ENCODE measurements around the gene TM6SF1. TPM values are rescaled to one million over a fixed set of nuclear protein-coding genes. Genes with fewer than 3 reads are reported as not detected.
A peak's percentile ranks its signal among the peaks of the same experiment; 100 is the strongest.

Gene TM6SF1
- polyA plus RNA-seq (2011; rRNA removed) (11.5 and 15.1 TPM in 2 replicates), polyA minus RNA-seq (2011; rRNA and poly(A)+ RNA removed) (7.0 and 7.6 TPM in 2 replicates)

DNA sequence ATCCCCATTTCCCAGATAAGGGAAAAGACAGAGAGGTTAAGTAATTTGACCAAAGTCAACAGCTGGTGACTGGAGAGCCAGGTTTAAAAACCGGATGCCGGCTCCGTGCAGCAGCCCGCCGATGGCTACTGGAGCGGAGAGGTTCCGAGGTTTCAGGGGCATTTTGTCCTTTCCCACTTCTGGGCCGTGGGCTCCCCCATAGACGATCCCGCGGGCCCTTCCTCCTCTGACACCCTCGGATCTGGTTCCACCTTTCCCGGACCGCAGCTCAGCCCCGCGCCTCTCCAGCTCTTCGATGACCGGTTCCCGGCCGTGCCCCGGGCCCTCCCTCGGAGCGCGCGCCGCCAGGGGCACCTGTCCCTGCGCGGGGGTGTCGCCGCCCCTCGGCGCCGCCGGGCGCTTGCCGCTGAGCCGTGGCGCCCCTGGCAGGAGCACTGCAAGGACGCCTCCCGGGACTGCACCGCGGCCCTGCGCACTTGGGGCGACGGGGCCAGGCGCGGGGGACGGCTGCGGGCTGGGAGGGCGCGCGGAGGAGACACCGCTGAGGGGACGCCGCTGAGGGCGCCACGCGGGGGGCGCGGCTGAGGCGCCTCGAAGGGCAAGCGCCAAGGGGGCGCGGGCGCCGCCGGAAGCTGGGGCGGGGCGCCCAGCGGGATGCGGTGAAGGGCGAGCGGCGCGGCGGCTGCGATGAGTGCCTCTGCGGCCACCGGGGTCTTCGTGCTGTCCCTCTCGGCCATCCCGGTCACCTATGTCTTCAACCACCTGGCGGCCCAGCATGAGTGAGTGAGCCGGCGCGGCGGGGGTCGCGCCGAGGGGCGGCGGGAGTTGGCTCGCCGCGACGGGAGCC is at the start of gene TM6SF1:
TM6SF1 (plus strand) TSS at position 652 of the 847 bp plus-strand sequence; CDS start at position 688, 36 bp downstream.
- DNase-seq (ENCODE audit: low read depth, low spot score): no peak
- ChIA-PET POLR2A (interaction anchor here (0.6 kb wide), 1 partner anchor 33 kb away, joined by 9 read pairs; no protein-coding TSS in a partner anchor), CTCF (interaction anchor here (2.4 kb wide), 1 partner anchor 96 kb away, joined by 7 read pairs; the partner anchor contains the start of gene C15orf40)
- TF ChIP-seq, protein P1, sequence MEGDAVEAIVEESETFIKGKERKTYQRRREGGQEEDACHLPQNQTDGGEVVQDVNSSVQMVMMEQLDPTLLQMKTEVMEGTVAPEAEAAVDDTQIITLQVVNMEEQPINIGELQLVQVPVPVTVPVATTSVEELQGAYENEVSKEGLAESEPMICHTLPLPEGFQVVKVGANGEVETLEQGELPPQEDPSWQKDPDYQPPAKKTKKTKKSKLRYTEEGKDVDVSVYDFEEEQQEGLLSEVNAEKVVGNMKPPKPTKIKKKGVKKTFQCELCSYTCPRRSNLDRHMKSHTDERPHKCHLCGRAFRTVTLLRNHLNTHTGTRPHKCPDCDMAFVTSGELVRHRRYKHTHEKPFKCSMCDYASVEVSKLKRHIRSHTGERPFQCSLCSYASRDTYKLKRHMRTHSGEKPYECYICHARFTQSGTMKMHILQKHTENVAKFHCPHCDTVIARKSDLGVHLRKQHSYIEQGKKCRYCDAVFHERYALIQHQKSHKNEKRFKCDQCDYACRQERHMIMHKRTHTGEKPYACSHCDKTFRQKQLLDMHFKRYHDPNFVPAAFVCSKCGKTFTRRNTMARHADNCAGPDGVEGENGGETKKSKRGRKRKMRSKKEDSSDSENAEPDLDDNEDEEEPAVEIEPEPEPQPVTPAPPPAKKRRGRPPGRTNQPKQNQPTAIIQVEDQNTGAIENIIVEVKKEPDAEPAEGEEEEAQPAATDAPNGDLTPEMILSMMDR (IDR thresholded peaks at IDR 0.05; ENCODE audit: low read depth, low read length): no peak
- Histone ChIP-seq H3K9me3 (ENCODE audit: control insufficient read depth, insufficient read depth, low read length) (no peaks in the 10 kb centered on the region; the same call in 1 of the 2 replicates), H3K27me3 (ENCODE audit: control insufficient read depth, insufficient read depth, low read length) (no peaks in the 10 kb centered on the region), H3K27ac (ENCODE audit: low read depth, low read length) (peak within 1 kb of the TSS; percentile 47), H3K4me3 (ENCODE audit: low read depth, low read length) (peak within 1 kb of the TSS; percentile 64)

DNA sequence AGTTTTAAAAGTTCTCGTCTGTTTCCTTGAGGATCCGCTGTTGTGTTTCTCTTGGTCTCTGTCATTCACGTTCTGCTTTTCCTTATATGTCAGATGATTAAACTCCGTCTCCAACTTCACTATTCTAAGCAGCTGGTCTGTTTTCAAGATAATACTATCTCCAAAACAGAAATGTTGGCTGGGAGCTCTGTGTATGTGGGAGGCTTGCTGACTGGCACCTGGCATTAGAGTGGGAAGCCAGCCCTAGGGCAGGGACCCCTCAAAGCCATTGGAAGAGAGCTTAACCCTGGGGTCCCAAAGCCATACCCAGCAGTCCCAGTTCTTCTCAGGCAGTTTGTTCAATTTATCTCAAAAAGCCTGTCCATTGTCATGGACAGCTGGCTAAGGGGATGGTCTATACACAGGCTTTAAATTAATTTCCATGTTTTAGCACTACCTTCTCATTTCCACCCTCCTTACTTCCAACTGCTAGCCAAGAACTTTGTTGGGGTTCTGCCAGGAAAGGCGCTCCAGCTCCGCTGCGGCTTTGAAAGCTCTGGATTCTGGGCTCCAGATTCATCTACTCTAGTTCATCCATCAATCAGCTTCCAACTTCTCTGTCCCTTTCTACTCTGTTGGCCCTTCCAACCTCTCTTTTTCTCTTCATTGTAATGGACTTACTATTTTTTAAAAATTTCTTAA is 49.6 kb upstream of the TM6SF1 start:
- ChIA-PET POLR2A (interaction anchor here (2.4 kb wide), 1 partner anchor 9 kb away, joined by 14 read pairs; the partner anchor contains the start of gene BTBD1), CTCF (interaction anchor here (1.2 to 2.0 kb wide), 2 partner anchors 9 to 46 kb away, joined by 3 to 6 read pairs; partner anchors contain the start of genes BTBD1 and C15orf40)
- no peaks in the 10 kb centered on the region for H3K9me3 ChIP-seq (ENCODE audit: control insufficient read depth, insufficient read depth, low read length)
- no peaks in the 10 kb centered on the region for H3K27me3 ChIP-seq (ENCODE audit: control insufficient read depth, insufficient read depth, low read length)
- H3K27ac ChIP-seq (ENCODE audit: low read depth, low read length): no peak overlapping the region
- DNase-seq (ENCODE audit: low read depth, low spot score): no peak
- TF ChIP-seq, protein P1 (IDR thresholded peaks at IDR 0.05; ENCODE audit: low read depth, low read length): no peak
- H3K4me3 ChIP-seq (ENCODE audit: low read depth, low read length): no peak overlapping the region

DNA sequence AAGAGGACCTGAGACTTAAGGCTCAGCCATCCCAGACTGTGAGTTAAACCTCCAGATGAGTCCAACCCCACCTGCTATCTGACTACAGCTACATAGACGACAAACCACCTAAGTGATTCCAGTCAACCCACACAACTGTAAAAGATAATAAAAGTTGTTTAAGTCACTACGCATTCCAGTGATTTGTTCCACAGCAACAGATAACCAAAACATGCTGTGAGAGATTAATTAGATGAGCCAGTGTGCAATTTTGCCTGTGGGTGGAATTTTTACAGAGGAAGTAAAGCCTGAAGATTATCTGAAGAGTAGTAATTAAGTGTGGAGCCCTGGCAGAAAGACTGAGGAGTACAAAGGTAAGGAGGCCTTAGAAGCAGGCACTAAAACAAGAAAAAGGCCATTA is 45.8 kb upstream of the TM6SF1 start:
- H3K4me3 ChIP-seq (ENCODE audit: low read depth, low read length): no peak overlapping the region
- DNase-seq (ENCODE audit: low read depth, low spot score): no peak
- H3K9me3 ChIP-seq (ENCODE audit: control insufficient read depth, insufficient read depth, low read length): no peaks in the 10 kb centered on the region
- H3K27ac ChIP-seq (ENCODE audit: low read depth, low read length): no peak overlapping the region
- H3K27me3 ChIP-seq (ENCODE audit: control insufficient read depth, insufficient read depth, low read length): no peaks in the 10 kb centered on the region
- ChIA-PET POLR2A (no interaction called here), CTCF (no interaction called here)
- TF ChIP-seq, protein P1 (IDR thresholded peaks at IDR 0.05; ENCODE audit: low read depth, low read length): no peak

DNA sequence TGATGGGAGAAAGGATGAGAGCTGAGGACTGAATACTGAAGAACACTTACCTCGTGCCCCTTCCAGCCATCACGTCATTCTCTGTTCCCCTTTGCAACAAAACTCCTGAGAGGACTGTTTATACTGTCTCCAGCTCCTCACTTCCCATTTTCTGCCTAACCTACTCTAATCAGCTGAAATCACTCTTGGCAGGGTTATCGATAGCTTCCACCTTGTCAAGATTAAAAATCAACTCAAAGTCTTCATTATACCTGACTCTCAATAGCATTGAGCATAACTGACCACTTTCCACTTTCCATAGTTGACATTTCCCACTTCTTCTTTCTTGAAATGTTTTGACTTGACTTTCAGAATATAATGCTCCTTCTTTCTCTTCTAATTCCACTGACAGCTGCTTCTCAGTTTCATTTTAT is 44.7 kb upstream of the TM6SF1 start:
- CTCF ChIA-PET: interaction anchor here (1.5 kb wide), 1 partner anchor 52 kb away, joined by 8 read pairs; the partner anchor contains the start of gene C15orf40
- POLR2A ChIA-PET: interaction anchor here (0.6 kb wide), 1 partner anchor 43 kb away, joined by 7 read pairs; no protein-coding TSS in a partner anchor
- Histone ChIP-seq H3K9me3 (ENCODE audit: control insufficient read depth, insufficient read depth, low read length) (no peaks in the 10 kb centered on the region), H3K27ac (ENCODE audit: low read depth, low read length) (no peak overlapping the region), H3K4me3 (ENCODE audit: low read depth, low read length) (no peak overlapping the region), H3K27me3 (ENCODE audit: control insufficient read depth, insufficient read depth, low read length) (no peaks in the 10 kb centered on the region)
- no peak for DNase-seq (ENCODE audit: low read depth, low spot score)
- TF ChIP-seq, protein P1 (IDR thresholded peaks at IDR 0.05; ENCODE audit: low read depth, low read length): no peak
